Kidney (tissue), 14 donors: ENCODE measurements around the gene NAP1L4. TPM values are rescaled to one million over a fixed set of nuclear protein-coding genes. Genes with fewer than 3 reads are reported as not detected.

Experiments
- DNase-seq, 5 donors: peaks; one replicate each; pipeline ENCODE4 v3.0.0-alpha.2; 2013 to 2020
- FAIRE-seq: peaks from 2 replicates; lab custom pipeline; 2012; peaks lifted over from hg19 to GRCh38; lab: Jason Lieb, UNC
- H3K27ac ChIP-seq, 2 donors: one replicate each; pipeline ENCODE4 v1.7.0; 2013; ENCODE audit warnings: low read depth in 2 of 2, low read length in 2 of 2, inconsistent platforms in 1 of 2
- H3K27me3 ChIP-seq: one replicate; pipeline ENCODE4 v1.7.1; 2013; ENCODE audit warnings: low read length, inconsistent platforms; ENCODE audit not compliant: control insufficient read depth, insufficient read depth
- H3K36me3 ChIP-seq, 3 donors: one replicate each; pipeline versions ENCODE4 v1.7.0 to v1.7.1; 2013; ENCODE audit warnings: low read length in 3 of 3, control low read depth in 1 of 3, inconsistent platforms in 1 of 3; ENCODE audit not compliant: insufficient read depth in 3 of 3, control insufficient read depth in 2 of 3
- H3K4me1 ChIP-seq, 3 donors: one replicate each; pipeline versions ENCODE4 v1.7.0 to v1.7.1; 2013; ENCODE audit warnings: low read length in 3 of 3, inconsistent platforms in 1 of 3, low read depth in 1 of 3; ENCODE audit not compliant: control insufficient read depth in 2 of 3, insufficient read depth in 2 of 3
- H3K4me3 ChIP-seq, 3 donors: one replicate each; pipeline versions ENCODE4 v1.7.0 to v1.8.1; 2013; ENCODE audit warnings: low read length in 3 of 3, control low read depth in 1 of 3, inconsistent platforms in 1 of 3
- H3K9ac ChIP-seq, 3 donors: one replicate each; pipeline versions ENCODE4 v1.7.0 to v1.7.1; 2013; ENCODE audit warnings: low read length in 3 of 3, control low read depth in 1 of 3, inconsistent platforms in 1 of 3
- H3K9me3 ChIP-seq, 3 donors: one replicate each; pipeline versions ENCODE4 v1.7.0 to v1.7.1; 2013; ENCODE audit warnings: low read length in 3 of 3, control low read depth in 1 of 3, inconsistent platforms in 1 of 3; ENCODE audit not compliant: control insufficient read depth in 2 of 3, insufficient read depth in 1 of 3
- CTCF ChIP-seq: IDR thresholded peaks from 3 replicates; pipeline ENCODE4 v1.5.1; 2012; ENCODE audit warnings: mild to moderate bottlenecking, moderate library complexity, borderline replicate concordance; ENCODE audit not compliant: insufficient read depth; ENCODE audit errors: extremely low read depth
- intact Hi-C: fragments of 100-400 bp; cut with DNase I; formaldehyde crosslinking; loops from one replicate; pipeline ENCODE4 v1.11.1; 2022
- polyA plus RNA-seq: library from polyadenylated mRNA; stranded (reverse); fragments of 350-450 nt; fragmentation: Illumina TruSeq; extraction: RNeasy Lipid Tissue Mini Kit (QIAGEN cat#74804); gene quantifications from one replicate; pipeline ENCODE4 v1.2.3, GENCODE V29; 2014; ENCODE audit warnings: low read depth, low replicate concordance; ENCODE audit not compliant: insufficient read depth
- total RNA-seq: library from RNA; stranded (reverse); fragmentation: NEBNext Ultra II Directional; extraction: Animal tissue kit (Norgen Biotek cat#: 25700); gene quantifications from one replicate; pipeline ENCODE4 v1.2.1, GENCODE V29; 2021
- donor health status: control.
- donor health status: control.
- donor health status: control.
- donor health status: control.
- donor health status: control.
- donor health status: DM: yes; HTN: yes; CAD: no.
- donor health status: Normal renal cell carcinoma (clear cell type).

Gene NAP1L4
- total and polyA plus RNA-seq, 2 donors from 2014 or later, result 120 to 133 TPM

DNA sequence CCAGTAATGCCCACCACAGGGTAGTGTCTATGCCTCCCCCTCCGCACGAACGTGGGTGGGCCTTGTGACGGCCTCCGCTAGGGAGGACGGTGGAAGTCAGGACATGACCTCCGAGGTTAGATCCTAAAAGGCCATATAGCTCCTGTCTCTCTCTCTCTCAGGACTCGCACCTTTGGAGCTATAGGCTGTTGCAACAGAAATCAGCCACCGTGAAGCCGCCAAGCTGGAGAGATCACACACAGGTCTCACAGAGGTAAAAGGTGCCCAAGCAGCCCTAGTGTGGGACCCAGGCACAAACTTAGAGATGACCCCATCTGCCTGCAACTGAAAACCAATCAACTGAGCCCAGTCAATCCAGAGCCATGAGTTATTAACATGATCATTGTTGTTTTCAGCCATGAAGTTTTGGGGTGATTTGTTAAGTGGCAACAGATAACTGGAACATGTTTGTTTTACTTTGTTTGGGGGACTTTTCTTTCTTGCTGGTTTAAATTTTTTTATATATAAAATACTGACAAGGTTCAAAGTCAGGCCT, 7.4 kb upstream of the NAP1L4 start:
- peaks cover 0 to 17% (median 2%) of the 10 kb centered on the region in 3 donors for H3K36me3 ChIP-seq
- H3K9ac ChIP-seq, result no peak overlapping the region
- intact Hi-C loops, result no loop called here
- DNase-seq, result no peak
- no peaks in the 10 kb centered on the region for H3K9me3 ChIP-seq
- FAIRE-seq, result no peak
- H3K4me3 ChIP-seq, result no peak overlapping the region
- H3K4me1 ChIP-seq, result peaks cover 0 to 27% (median 22%) of the 10 kb centered on the region in 3 donors
- H3K27me3 ChIP-seq, result no peaks in the 10 kb centered on the region
- TF ChIP-seq CTCF, result no peak
- peak overlapping the region; percentile 18 to 20 for H3K27ac ChIP-seq

DNA sequence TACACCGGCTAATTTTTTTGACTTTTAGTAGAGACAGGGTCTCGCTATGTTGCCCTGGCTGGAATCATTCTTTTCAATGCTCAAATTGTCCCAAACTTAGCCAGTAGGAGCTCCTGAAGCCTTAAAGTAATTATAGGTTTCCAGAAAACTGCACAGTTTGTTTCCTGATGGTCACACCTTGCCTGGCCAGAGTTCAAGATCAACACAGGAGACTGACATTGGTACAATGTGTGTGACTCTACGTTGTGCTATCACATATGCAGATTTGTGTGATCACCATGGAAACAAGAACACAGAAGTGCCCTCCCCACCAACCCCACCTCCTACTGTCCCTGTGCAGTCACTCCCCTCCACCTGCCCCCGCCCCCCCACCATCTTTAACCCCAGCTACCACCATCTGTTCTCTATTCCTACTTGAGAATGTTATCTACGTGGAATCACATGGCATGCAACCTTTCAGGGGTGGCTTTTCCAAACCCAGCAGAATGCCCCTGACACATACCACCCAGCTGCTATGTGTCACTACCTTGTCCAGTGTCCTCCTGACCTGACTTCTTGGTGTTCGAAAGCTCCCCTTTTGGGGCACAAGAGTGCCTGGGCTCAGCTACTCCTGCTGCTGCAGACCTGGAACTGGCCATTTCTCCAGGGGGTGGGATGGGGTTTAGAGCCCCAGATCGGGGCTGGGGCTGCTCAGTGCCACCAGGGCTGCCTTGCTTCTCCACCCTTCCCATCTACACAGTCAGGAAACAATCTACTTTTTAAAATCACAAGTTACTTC, 6.1 kb upstream of the NAP1L4 start:
- intact Hi-C loops, result no loop called here
- no peak overlapping the region for H3K4me3 ChIP-seq
- DNase-seq (peak in 1 of 5 donors; percentile 19), FAIRE-seq (no peak)
- H3K27ac ChIP-seq, result no peak overlapping the region
- H3K27me3 ChIP-seq, result no peaks in the 10 kb centered on the region
- no peak for TF ChIP-seq CTCF
- peaks cover 0 to 27% (median 22%) of the 10 kb centered on the region in 3 donors for H3K4me1 ChIP-seq
- no peak overlapping the region for H3K9ac ChIP-seq
- no peaks in the 10 kb centered on the region for H3K9me3 ChIP-seq
- peaks cover 0 to 6% (median 0%) of the 10 kb centered on the region in 3 donors for H3K36me3 ChIP-seq

- no peak for FAIRE-seq
- no peak for DNase-seq
- peaks cover 0 to 29% (median 22%) of the 10 kb centered on the region in 3 donors for H3K4me1 ChIP-seq
Measured at GRCh38 chr11:2997406-2997805, 5.3 kb upstream of the NAP1L4 start.

More at GRCh38 chr11:2997406-2997805, 5.3 kb upstream of the NAP1L4 start:
- intact Hi-C loops, result no loop called here
- Histone ChIP-seq H3K9me3 (no peaks in the 10 kb centered on the region), H3K27ac (no peak overlapping the region), H3K9ac (no peak overlapping the region), H3K4me3 (no peak overlapping the region), H3K36me3 (peaks cover 0 to under 1% (median 0%) of the 10 kb centered on the region in 3 donors), H3K27me3 (no peaks in the 10 kb centered on the region)
- no peak for TF ChIP-seq CTCF
